Pons (tissue), 1 donor: ENCODE results near the gene IFI44L.

Experiments used
- DNase-seq: peaks from one replicate; pipeline ENCODE4 v3.0.0-alpha.2; 2016; ENCODE audit warnings: low spot score

The IFI44L gene

GRCh38 chr1:78688697-78689096, 68.4 kb downstream of the IFI44L start:
- DNase-seq = peak; percentile 31

GRCh38 chr1:78690516-78690915, 70.3 kb downstream of the IFI44L start:
- no peak for DNase-seq

DNA sequence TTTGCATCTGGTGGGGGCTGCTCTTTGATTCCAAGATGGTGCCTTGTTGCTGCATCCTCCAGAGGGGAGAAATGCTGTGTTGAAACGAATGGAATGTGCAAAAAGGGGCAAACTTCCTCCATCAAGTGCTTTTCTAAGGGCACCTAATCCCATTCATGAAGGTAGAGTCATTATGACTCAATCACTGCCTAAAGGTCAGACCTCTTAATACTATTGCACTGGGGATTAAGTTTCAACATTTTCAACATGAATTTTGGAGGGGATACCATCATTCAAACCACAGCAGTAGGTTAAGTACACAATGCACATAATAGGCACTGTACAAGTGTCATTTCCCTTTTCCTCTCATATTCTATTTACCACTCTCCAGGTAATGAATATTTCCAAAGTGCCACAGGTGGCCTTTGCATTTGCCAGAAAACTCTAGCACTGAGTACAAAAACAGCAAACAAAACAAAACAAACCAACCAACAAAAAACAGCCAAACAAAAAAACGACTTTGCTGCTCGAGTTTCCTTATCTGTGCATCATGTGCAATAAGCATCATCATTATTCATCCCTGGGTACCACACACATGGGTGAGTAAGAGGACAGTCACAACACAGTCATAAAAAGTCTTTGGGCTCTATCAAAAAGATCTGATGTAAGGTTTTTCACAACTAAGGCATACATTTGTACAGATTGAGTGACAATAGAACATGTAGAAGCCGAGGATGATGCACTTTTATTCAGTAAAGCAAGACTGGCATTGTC, 71.9 kb downstream of the IFI44L start:
- no peak for DNase-seq
